Right lobe of liver (tissue), 4 donors: ENCODE measurements around the gene STPG1.

Experiments
- CTCF ChIP-seq, 4 donors: fragments of 200-600 bp in 3 of 4; fragments of 450-650 bp in 1 of 4; IDR thresholded peaks; one replicate each; pipeline versions ENCODE4 v1.5.1 to v1.8.0; 2016 to 2022; ENCODE audit warnings: antibody characterized with exemption in 4 of 4, mild to moderate bottlenecking in 2 of 4
- POLR2A ChIP-seq: fragments of 450-650 bp; IDR thresholded peaks from one replicate; pipeline ENCODE4 v1.6.1; 2017; ENCODE audit warnings: antibody characterized with exemption, mild to moderate bottlenecking
- donor health status: DM: no; HTN: no; CAD: no.
- donor health status: DM: no; HTN: no; CAD: no.
- donor health status: DM: no; HTN: yes; CAD: no.

DNA sequence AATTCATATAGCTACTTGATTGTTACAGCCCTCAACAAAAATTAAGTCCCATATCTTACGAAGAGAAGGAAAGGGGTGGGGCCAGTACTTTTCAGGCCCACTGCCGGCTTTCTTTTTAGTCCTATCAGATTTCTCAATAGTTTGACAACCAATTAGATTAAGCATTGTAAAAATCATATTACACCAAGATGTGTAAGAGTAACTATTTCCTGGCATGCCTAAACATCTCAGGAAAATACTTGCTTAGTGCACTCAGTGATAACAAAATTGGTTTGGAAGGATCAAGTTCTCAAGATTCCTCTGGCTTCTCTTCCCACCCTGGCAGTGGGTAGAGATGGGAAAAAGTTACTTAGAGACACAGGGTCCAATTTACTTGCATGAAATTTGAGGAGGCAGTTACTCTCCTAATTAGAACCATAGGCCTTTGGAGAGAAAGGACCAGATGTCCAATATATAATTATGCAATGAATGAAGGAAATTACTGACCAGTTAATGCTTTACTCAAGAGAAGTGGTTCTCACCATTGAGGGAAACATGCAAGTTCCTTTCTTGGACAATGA, 30.1 kb downstream of the STPG1 start:
- TF ChIP-seq CTCF (IDR thresholded peaks at IDR 0.05): no peak
- TF ChIP-seq POLR2A: no peak
